Umbilical cord (tissue), 2 donors: Measurements from ENCODE around the gene PBX3. TPM values are rescaled to one million over a fixed set of nuclear protein-coding genes. Genes with fewer than 3 reads are reported as not detected.

Experiments
- DNase-seq: peaks from one replicate; pipeline ENCODE4 v3.0.0-alpha.2; 2015; ENCODE audit warnings: low spot score
- total RNA-seq: library from RNA; depleted of rRNA; stranded (reverse); fragments of >200 nt; gene quantifications from one replicate; pipeline ENCODE4 v1.2.3, GENCODE V29; 2014; ENCODE audit warnings: low replicate concordance; ENCODE audit not compliant: insufficient read depth

Gene PBX3
- total RNA-seq, 1 donor from 2014 or later, result 64.0 TPM

DNA sequence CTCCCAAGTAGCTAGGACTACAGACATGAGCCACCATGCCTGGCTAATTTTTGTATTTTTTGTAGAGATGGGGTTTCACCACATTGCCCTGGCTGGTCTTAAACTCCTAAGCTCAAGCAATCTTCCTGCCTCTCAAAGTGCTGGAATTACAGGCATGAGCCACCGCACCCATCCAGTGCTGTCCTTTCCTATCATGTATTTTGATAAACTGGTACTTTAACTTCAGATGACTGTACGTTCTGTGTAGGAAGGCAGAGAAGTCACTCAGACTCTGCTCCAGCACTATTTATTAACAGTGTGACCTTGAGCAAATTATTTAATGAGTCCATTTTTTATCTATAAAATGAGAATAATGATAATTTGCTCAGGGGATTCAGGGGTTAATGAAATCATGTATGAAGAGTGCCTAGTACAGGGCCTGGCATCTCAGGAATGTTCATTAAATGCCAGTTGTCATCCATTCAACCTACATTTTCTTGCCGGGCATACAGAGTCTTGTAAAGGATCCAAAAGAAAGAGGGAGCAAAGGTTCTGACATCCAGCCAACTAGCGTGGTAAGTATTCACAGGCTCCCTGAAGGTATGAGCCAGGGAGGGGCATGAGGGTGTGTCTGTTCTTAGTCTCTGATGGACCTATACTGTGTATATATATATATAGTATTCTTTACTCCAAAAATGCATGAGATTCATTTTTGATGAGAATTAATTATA is 201.9 kb downstream of the PBX3 start:
- DNase-seq, result no peak

DNA sequence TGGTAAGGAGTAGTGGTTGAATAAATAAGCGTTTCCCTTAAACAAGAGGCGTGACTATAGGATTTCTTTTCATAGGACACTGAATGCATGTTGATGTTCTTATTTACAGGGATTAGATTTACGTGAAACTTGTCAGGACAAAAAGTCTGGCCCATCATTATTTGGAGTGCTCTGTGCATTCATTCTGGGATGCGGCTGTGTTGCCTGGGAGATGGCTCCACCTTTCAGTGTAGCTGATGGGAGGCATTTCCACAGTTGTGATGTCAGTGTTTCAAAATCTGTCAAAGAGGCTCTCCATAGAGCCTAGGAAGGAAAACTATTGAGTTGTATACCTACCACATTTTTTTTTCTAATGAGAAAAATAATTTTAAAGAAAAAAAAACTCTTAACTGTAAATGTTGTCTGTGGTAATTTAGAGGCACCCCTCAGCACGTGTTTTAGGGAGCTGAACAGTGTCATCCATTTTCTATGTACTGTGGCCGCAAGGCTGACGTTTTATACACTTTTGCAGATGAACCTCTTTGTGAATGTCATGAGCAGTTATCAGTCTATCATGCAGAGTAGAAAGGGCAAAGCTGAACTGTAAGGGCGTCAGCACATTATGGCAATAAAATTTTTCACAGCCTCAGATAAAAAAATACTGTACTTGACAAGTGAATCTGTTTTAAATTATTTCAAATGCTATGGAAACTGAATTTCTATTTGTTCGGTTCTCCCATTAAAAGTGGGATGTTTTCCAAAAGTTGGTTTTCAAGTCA is 202.7 kb downstream of the PBX3 start:
- DNase-seq, result no peak

DNA sequence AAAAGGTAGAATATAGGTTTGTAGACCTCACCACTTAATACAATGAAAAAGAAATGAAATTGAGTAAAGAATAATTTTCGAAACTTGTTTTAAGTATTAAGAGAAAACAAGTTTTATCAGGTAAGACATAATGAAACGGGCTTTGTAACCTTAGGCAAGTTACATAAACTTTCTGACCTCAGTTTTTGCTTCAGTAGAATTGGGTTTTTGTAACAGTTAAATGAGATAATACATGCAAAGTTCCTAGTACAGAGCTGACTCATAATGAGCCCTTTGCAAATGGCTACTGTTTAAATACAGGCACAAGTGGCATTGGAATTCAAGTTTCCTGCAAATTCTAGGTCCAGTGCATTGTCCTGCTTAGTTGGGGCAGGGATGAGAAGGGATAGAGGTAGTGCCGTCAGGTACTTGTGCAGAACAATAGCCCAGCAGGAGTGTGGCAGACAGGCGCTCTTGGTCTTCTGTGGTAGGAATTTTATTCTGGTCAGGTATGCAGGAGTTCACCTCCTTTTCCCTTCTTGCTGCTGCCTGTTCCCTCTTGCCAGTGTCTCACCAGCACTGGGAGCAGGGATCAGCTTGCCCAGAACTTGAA is 203.8 kb downstream of the PBX3 start:
- no peak for DNase-seq

GRCh38 chr9:125953314-125954019 is 206.3 kb downstream of the PBX3 start:
- no peak for DNase-seq

GRCh38 chr9:125956102-125956501 is 208.9 kb downstream of the PBX3 start:
- no peak for DNase-seq

GRCh38 chr9:125959315-125959714 is 212.1 kb downstream of the PBX3 start:
- DNase-seq, result no peak

GRCh38 chr9:125959951-125960619 is 212.9 kb downstream of the PBX3 start:
- DNase-seq, result no peak

DNA sequence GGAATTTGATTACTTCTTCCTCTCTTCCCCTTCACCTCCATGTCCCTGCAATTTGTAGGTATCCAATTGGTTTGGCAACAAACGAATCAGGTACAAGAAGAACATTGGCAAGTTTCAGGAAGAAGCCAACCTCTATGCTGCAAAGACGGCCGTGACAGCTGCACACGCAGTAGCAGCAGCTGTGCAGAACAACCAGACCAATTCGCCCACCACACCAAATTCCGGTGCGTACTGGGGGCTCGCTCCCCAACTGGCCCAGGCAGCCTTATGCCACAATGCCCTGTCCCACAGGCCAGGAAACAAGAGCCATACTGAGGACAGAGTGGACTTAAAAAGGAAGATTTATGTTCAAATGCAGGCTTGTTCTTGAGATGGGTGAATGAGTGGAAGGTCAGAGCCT is 213.5 kb downstream of the PBX3 start:
- no peak for DNase-seq

DNA sequence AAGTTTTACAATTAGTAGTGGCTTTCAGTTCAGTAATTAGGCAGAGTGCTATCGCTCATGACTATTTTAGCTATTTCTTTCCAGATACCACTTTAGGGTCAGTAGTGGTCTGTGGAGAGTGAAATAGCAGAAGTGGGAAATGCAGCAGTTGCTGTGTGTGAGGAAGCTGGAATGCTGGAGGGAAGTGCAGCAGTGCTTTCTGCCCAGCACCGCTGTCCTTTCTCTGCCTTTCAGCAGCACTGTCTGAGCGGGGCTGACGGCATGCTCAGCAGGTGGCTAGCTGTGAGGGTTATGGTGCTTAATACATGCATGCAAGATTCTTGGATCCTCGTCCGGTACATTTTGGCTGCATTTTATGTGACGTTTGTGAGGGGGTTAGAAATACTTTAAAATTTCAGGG is 213.9 kb downstream of the PBX3 start:
- DNase-seq, result peak; percentile 45

GRCh38 chr9:125963932-125964331 is 216.8 kb downstream of the PBX3 start:
- DNase-seq, result peak; percentile 58

- no peak for DNase-seq
Observed at GRCh38 chr9:125964702-125965225, 217.6 kb downstream of the PBX3 start.

GRCh38 chr9:125965477-125965876 is 218.3 kb downstream of the PBX3 start:
- DNase-seq, result peak; percentile 94

- DNase-seq, result no peak
Observed at GRCh38 chr9:125966466-125966865, 219.3 kb downstream of the PBX3 start.

DNA sequence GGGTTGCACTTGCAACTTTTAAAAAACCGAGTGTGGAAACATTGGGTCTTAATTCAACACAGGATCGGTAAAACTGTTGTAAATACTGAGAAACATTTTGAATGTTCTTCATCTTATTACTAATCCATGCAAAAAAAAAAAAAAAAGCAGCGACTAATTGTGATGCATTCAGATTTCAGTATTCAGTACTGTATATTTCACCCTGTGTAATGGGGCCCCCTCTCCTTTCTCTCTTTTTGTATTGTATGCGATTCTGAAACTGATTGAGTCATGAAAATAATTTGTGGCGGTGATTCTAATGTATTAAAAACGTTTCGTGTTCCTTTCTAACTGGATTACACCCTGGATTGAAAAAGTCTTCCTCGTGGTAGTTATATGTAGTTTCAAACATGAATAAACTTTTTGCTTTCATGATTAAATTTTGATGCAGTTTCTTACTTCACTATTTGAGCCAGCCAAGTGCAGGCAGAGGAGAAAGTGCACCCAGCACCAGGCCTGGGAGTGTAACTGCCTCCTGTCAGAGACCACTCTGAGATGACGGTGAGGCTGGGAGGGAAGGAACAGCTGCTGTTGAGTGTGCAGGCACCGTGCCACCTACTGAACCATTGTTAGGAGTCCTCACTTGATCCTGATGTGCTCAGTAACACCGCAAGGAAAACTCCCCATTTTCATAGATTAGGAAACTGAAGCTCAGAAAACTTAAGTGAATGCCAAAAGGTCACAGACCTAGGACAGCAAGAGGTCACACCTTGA is 220.0 kb downstream of the PBX3 start:
- no peak for DNase-seq

DNA sequence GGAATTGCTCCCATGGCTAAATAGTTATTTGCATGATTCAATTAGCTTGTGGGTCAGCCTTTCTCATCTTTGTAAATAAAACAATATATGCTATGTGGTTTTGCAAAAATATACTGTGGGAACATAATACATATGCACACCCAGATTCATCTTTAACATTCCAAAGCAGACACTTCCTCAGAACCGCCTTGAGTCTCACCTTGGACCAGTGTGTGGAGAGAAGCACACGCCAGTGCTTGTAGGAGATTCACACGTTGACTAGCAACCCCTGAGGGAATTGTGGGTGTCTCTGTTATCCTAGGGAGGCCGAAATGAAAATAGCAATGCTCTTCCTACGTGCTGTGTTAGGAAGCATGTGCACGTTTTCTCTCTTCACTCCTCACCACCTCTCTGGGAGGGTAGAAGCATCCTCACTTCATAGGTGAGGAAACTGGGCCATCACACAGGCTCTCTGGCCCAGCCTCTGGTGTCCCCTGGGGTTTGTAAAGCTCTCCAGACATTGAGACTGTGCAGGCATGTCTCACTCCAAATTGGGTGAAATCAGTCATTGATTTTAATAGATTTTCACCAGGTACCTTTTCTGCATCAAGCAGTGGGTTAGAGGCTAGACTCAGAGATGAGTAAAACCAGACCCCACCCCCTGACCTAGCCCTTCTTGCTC is 221.7 kb downstream of the PBX3 start:
- no peak for DNase-seq

- DNase-seq, result no peak
Observed at GRCh38 chr9:125969462-125969861, 222.3 kb downstream of the PBX3 start.

- no peak for DNase-seq
Observed at GRCh38 chr9:125969868-125970267, 222.7 kb downstream of the PBX3 start.

DNA sequence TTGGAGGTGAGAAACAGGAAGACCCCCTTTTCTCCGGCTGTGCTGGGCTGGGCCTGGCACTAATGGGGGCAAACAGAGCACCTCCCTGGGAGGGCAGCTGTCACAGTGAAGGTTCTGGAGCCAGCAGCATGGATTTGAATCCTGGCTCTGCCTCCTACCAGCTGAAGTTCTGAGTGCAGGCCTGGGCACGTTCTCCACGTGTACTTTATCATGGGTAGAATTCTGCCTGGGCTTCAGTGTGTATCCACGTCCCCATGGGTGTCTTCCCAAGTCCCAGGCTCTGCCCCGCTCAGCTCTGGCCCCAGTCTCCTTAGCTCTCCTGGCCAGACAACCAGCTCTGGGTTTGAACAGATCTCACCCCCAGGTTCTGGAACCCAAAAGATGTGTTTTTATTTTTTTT is 223.2 kb downstream of the PBX3 start:
- DNase-seq, result no peak

DNA sequence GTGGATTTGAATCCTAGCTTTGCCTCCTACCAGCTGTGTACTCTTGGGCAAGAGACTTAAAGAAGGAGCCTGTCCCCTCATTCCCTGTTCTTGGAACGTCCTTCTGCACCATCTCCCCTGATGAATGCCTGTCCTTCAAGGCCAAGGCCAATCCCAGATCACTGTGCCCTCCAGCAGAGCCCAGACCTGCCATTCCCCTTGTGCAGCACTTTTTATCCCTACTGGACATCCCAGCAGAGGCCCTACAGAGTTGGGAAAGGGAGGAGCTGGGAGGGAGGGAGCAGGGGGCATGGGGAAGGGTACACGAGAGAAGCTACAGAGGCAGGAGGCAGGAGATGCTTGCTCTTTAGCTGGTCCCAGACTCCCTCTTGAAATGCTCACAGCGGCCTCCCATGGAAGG is 223.9 kb downstream of the PBX3 start:
- DNase-seq, result no peak
